NCI-H748 treated with DMSO at 0.1 percent for 48 hours (cell line): ENCODE data around the gene SRP68.
"Not testable (repeated sequence)": the region's sequence is repeated elsewhere in the genome, so short reads cannot be mapped to it uniquely, and the experiment has no call there.

Experiments
- DNase-seq: peaks from one replicate; lab custom pipeline; 2025; lab: John Stamatoyannopoulos, UW

The SRP68 gene

GRCh38 chr17:76089680-76090516 is 17.6 kb upstream of the SRP68 start:
- DNase-seq = no peak

DNA sequence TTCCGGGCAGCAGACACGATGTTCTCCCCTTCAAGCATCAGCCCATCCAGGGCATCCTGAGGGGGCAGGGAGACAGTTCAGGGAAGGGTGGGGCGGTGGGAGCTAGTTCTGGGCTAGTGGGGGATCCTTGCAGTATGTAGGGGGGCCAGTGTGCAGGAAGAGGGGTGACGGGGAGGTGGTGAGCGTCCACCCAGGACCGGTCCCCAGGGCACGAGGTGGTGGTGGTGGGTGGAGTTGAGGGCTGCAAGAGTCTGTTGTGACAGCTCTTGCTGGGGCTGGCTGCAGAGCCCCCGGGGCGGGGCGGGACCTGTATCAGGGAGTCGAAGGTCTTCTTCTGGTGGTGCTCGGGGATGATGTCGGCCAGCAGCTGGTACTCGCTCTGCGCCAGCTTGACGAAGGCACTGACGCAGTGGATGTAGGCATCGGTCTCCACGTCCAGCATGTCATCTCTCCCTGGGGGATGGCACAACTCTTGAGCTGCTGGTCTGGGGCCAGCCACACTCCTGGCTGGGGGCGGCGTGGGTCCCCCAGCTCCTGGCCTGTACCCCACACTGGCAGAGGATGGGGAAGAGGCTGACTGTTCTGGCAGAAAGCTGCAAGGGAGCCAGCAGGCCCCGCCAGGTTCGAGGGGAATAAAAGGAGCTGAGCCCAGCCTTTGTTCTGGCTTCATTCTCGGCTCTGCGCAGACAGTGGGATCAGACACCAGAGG is 16.7 kb upstream of the SRP68 start:
- no peak for DNase-seq

- no peak for DNase-seq
These were observed 15.9 kb upstream of the SRP68 start for GRCh38 chr17:76088041-76088867.

DNA sequence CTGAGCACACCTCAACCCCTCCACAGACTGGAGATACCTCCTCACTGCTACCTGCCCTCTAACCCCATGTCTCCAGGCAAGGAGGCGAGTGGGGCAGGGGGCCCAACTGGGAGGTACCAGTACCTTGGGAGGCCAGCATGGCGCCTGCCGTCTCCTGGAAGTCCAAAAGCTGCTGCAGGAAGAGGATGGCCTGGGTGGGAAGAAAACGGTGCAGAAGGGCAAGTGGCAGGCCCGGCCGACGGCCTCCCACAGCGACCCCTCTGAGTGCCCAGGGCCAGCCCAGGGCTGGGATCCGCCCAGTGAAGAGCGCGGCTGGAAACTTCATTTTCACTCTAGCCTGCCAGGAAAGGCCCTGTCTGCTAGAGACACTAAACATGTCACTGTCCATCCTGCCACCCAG is 15.2 kb upstream of the SRP68 start:
- no peak for DNase-seq

DNA sequence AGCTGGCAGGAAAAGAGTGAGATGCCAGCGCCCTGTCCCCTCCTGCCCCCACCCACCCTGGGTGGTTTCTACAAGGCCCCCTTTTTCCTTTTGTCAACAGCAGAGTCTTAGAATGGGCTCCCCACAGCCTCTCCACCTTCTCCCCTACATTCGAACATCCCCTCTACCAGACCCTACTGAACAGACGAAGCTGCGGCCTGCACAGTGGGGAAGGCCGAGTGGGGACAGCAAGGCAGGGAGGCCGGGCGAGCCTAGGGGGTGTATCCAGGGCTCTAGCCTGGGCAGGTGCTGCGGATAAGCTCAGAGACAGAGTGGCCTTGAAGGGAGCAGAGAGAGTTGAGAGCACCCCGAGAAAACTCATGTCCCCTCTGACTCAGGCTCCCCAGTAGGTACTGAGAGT is 14.1 kb upstream of the SRP68 start:
- DNase-seq = no peak

DNA sequence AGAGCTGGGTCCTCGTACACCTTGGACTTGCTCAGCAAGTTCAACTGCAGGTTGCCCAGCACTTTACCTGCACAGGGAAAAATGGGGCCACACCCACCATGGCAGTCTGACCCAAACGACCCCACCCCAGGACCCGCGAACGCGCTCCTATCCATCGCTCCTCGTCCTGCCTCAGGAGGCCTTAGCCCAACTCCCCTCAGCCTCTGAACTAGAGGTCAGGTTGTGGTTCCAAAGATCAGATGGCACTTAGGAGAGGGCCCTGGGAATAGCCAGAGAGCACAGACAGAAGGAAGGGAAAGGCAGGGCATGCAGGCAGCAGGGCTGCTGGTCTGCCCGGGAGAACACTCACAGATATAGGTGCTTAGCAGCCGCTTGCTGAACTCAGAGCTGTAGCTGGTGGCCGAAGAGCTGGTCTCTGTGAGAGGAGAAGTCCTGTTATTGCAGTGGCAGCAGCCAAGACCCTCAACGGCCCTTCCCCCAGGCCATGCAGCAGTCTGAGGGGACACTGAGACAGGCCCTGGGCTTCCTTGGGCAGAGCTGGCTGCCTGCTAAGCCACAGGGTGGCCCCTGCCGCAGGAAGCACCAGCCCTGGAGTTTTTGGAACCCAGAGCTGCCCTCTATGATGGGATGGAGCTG is 13.5 kb upstream of the SRP68 start:
- no peak for DNase-seq

DNA sequence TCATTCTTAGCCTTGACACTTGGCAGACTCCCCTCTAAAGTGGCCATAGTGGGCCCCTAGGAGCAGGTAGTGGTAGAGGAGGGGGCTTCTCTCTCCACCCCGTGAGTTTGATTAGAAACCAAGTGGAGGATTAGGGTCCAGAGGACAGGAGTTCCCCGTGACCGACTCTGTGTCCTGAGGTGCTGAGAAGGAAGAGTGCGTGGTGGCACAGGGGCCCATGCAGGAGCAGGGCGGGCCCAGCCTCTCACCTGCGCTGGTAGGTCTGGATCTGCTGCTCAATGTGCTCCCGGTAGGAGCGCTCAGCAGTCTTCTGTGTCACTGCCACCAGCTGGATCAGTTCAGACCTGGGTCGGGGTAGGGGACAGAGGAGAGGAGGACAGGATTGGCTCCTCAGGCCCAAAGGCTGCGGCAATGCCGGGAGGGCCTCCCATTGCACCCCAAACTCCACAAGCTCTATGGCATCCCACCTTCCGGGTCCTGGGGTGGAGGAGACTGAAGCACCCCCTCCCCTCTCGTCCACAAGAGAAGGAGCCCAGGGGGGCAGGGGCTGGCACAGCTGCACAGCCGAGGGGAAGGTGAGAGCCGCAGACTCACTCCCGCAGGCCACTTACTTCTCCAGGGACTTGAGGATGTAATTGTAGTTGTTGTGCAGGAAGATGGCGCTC is 12.9 kb upstream of the SRP68 start:
- no peak for DNase-seq

DNA sequence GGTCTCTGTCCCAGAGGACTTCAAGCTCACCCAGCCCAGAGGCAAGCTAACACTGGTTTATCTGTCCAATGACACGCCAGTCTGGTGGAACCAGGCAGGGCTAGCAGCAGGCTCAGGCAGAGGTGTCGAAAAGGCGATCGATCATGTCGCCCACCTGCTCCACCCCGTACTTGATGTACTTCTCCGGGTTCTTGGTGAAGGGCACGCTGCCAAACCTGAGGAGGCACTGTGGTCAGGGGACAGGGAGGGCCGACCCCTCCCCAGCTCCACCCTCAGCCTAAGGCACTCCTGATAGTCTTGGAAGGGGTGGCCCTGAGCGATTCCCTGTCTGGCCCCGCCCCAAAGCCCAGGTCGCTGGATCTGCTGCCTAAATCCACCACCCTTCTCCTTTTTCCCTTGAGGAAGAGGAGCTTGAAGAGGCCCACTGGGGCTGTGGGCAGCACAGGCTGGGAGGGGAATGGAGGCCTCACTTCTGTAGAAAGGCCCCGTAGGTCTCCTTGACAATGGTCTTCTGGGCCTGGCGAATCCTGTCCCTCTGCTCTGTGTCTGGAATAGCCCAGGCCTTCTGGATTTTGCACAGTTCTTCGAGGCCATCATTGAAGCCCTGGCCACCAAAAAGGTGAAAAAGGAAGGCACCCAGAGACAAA is 11.3 kb upstream of the SRP68 start:
- no peak for DNase-seq

DNA sequence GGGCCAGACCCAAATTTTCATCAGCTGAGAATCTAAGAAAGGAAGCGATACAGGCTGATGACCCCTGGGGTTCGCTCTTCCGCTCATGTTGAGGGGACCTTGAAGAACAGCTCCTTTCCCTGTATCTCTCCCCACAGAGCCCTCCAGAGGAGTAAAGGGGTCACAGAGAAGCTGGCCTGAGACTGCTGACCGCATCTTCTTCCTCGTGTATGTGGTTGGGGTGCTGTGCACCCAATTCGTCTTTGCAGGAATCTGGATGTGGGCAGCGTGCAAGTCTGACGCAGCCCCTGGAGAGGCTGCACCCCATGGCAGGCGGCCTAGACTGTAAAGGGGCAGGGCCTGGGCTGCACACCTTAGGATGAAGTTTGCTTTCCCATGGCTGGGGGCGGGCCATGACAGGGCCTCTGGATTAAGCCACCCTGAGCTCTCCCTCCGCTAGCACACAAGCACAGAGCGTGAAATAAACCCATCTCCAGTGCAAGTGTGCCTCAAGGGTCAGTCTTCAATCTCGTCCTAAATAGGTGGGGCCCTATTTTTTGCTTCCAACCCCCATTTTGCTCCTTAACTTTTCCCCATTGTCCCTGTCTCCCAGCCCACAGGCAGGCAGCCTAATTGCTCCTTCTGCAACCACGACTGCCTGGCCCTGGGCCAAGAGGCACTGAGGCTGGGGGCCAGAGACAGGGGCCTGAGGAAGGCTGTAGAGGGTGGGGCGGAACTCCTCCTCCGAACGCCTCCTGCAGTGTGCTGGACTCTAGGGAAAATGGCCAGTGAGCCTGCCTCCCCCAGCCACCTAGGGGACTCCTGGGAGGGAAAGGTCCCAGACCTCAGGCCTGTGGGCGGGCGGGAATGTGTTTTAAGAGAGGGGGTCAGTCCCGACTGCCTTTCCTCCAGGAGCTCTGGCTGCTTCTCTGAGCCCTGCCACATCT is 10.3 kb upstream of the SRP68 start:
- DNase-seq = no peak

- no peak for DNase-seq
These were observed 9.2 kb upstream of the SRP68 start for GRCh38 chr17:76081295-76082210.

- DNase-seq = no peak
These were observed 8.5 kb upstream of the SRP68 start for GRCh38 chr17:76080768-76081287.

DNA sequence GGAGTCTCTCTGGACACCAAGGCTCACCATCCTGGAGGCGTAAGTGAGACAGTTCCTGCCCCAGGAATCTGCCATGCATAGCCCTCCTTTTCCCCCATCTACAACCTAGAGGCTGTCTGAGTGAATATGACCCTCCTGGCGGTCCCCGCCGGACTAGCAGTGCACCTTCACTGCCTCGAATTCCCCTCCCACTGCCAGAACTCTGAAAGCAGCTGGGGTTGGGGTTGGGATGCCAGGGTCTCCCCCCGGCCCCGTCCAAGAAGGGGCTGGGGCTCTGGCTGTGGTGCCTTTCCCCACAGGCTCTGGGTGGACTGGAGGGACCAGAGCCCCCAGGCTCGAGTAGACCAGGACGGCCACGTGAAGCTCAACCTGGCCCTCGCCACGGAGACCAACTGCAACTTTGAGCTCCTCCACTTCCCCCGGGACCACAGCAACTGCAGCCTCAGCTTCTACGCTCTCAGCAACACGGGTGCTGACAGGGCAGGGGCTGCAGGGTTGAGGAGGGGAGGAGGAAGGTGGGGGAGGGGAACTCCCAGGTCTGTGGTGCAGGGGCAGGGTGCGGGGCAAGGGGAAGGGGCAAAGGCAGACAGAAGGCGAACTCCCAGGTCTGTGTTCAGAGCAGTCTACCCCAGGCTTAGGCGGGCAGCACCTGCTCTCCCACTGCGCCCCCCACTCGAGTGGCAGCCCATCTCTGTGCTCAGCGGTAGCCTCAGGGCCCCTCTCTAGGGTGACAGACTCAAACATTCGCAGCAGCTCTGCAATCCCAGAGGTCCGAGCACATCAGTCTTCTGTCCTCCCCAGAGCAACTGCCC is 7.8 kb upstream of the SRP68 start:
- DNase-seq = no peak

GRCh38 chr17:76079535-76079955 is 7.2 kb upstream of the SRP68 start:
- DNase-seq = no peak

GRCh38 chr17:76078860-76079534 is 6.7 kb upstream of the SRP68 start, which contains the start of gene ZACN:
Gene ZACN, plus strand, starts transcription at chr17:76079182. Its CDS starts 83 bp downstream, at chr17:76079265.
- no peak for DNase-seq

GRCh38 chr17:76078370-76078769 is 6.1 kb upstream of the SRP68 start:
- DNase-seq = not testable (repeated sequence)

GRCh38 chr17:76077584-76078110 is 5.3 kb upstream of the SRP68 start:
- no peak for DNase-seq
